Natural killer cell treated with Interleukin-12 subunit alpha and Interleukin-12 subunit beta and Interleukin-15 and Interleukin-18, amount 100 ng/mL, for 72 hours (primary cell): ENCODE results near the gene FBXL15. TPM values are rescaled to one million over a fixed set of nuclear protein-coding genes. Genes with fewer than 3 reads are reported as not detected.
A peak's percentile ranks its signal among the peaks of the same experiment; 100 is the strongest.

Source experiments
- ATAC-seq, 2 donors: fragments of 150-1000 bp; cut with Tn5 transposase in 1 of 2; sonication (Bioruptor Pico), chemical (Tn5 transposase) in 1 of 2; 2 replicates each; pipeline ENCODE4 v1.10.0; 2021
- DNase-seq: peaks from one replicate; pipeline ENCODE4 v3.0.0; 2022; ENCODE audit warnings: low spot score
- H3K27ac Mint-ChIP-seq, 2 donors: 1 replicate in 1 of 2; 2 replicates in 1 of 2; pipeline ENCODE4 v1.8.0; 2022; ENCODE audit warnings: mixed read lengths in 2 of 2, mild to moderate bottlenecking in 1 of 2, moderate library complexity in 1 of 2
- H3K27me3 Mint-ChIP-seq, 2 donors: 1 replicate in 1 of 2; 2 replicates in 1 of 2; pipeline ENCODE4 v1.8.0; 2022; ENCODE audit warnings: mixed read lengths in 2 of 2
- H3K36me3 Mint-ChIP-seq: one replicate; pipeline ENCODE4 v1.8.0; 2022; ENCODE audit warnings: mixed read lengths
- H3K4me1 Mint-ChIP-seq, 2 donors: 1 replicate in 1 of 2; 2 replicates in 1 of 2; pipeline ENCODE4 v1.8.0; 2022; ENCODE audit warnings: low read depth in 2 of 2, mixed read lengths in 2 of 2, mild to moderate bottlenecking in 1 of 2
- H3K4me3 Mint-ChIP-seq: one replicate; pipeline ENCODE4 v1.8.0; 2022; ENCODE audit warnings: mixed read lengths
- H3K9me3 Mint-ChIP-seq: 2 replicates; pipeline ENCODE4 v1.8.0; 2022; ENCODE audit warnings: mixed read lengths
- total RNA-seq, 2 donors: library from RNA; stranded (reverse); gene quantifications; one replicate each; pipeline ENCODE4 v1.2.3, GENCODE V29; 2022

The FBXL15 gene
- total RNA-seq, 2 donors from 2014 or later, result 22.0 to 23.7 TPM

- H3K27me3 Mint-ChIP-seq, result peaks cover 32 to 33% of the 10 kb centered on the region in 2 donors
- peaks cover 5% of the 10 kb centered on the region for H3K36me3 Mint-ChIP-seq
- H3K4me1 Mint-ChIP-seq, result peaks cover 28 to 40% of the 10 kb centered on the region in 2 donors
- DNase-seq (no peak), ATAC-seq (no peak)
- H3K4me3 Mint-ChIP-seq, result peak overlapping the region; percentile 84
- no peaks in the 10 kb centered on the region for H3K9me3 Mint-ChIP-seq
- peak overlapping the region in 1 of 2 donors; percentile 32 for H3K27ac Mint-ChIP-seq
Measured at GRCh38 chr10:102410429-102411073, 10.1 kb upstream of the FBXL15 start.

GRCh38 chr10:102411341-102412255, 9.0 kb upstream of the FBXL15 start:
- no peak for DNase-seq
- H3K4me3 Mint-ChIP-seq, result peak overlapping the region; percentile 48
- H3K27me3 Mint-ChIP-seq, result peaks cover 38 to 41% of the 10 kb centered on the region in 2 donors
- peaks cover 5% of the 10 kb centered on the region for H3K36me3 Mint-ChIP-seq
- H3K4me1 Mint-ChIP-seq, result peaks cover 22 to 32% of the 10 kb centered on the region in 2 donors
- H3K9me3 Mint-ChIP-seq, result no peaks in the 10 kb centered on the region
- ATAC-seq, result no peak
- peak overlapping the region; percentile 12 to 32 for H3K27ac Mint-ChIP-seq

GRCh38 chr10:102412293-102412692, 8.3 kb upstream of the FBXL15 start:
- Mint-ChIP-seq H3K36me3 (peaks cover 5% of the 10 kb centered on the region), H3K9me3 (no peaks in the 10 kb centered on the region), H3K27me3 (peaks cover 42 to 44% of the 10 kb centered on the region in 2 donors), H3K4me1 (peaks cover 22 to 28% of the 10 kb centered on the region in 2 donors), H3K4me3 (no peak overlapping the region), H3K27ac (no peak overlapping the region)
- ATAC-seq, result no peak
- DNase-seq, result no peak

- no peak for DNase-seq
- Mint-ChIP-seq H3K9me3 (no peaks in the 10 kb centered on the region), H3K4me1 (peaks cover 20 to 23% of the 10 kb centered on the region in 2 donors), H3K27me3 (peaks cover 46 to 51% of the 10 kb centered on the region in 2 donors), H3K4me3 (no peak overlapping the region), H3K36me3 (peaks cover 5% of the 10 kb centered on the region), H3K27ac (no peak overlapping the region)
- ATAC-seq, result peak in 1 of 2 donors; percentile 29
Measured at GRCh38 chr10:102413053-102413705, 7.5 kb upstream of the FBXL15 start.

- Mint-ChIP-seq H3K36me3 (peaks cover 5% of the 10 kb centered on the region), H3K27me3 (peaks cover 43 to 49% of the 10 kb centered on the region in 2 donors), H3K9me3 (no peaks in the 10 kb centered on the region), H3K4me1 (peaks cover 17 to 21% of the 10 kb centered on the region in 2 donors), H3K27ac (no peak overlapping the region), H3K4me3 (no peak overlapping the region)
- no peak for DNase-seq
- no peak for ATAC-seq
Measured at GRCh38 chr10:102413806-102414561, 6.7 kb upstream of the FBXL15 start.

GRCh38 chr10:102414749-102415148, 5.9 kb upstream of the FBXL15 start:
- Mint-ChIP-seq H3K27me3 (peaks cover 40 to 43% of the 10 kb centered on the region in 2 donors), H3K4me3 (no peak overlapping the region), H3K36me3 (peaks cover 1% of the 10 kb centered on the region), H3K27ac (no peak overlapping the region), H3K4me1 (peaks cover 12 to 25% of the 10 kb centered on the region in 2 donors), H3K9me3 (no peaks in the 10 kb centered on the region)
- no peak for DNase-seq
- no peak for ATAC-seq

- Mint-ChIP-seq H3K27ac (no peak overlapping the region), H3K27me3 (peaks cover 32 to 33% of the 10 kb centered on the region in 2 donors)
- DNase-seq, result no peak
Measured at GRCh38 chr10:102416283-102416682, 4.4 kb upstream of the FBXL15 start.

GRCh38 chr10:102416695-102417094, 3.9 kb upstream of the FBXL15 start:
- DNase-seq (no peak), ATAC-seq (no peak)
- Mint-ChIP-seq H3K9me3 (no peaks in the 10 kb centered on the region), H3K36me3 (no peaks in the 10 kb centered on the region), H3K4me1 (peaks cover 7 to 24% of the 10 kb centered on the region in 2 donors), H3K27ac (no peak overlapping the region), H3K4me3 (no peak overlapping the region), H3K27me3 (peaks cover 28 to 29% of the 10 kb centered on the region in 2 donors)

More at GRCh38 chr10:102416283-102416682, 4.4 kb upstream of the FBXL15 start:
- Mint-ChIP-seq H3K36me3 (no peaks in the 10 kb centered on the region), H3K4me1 (peaks cover 10 to 26% of the 10 kb centered on the region in 2 donors), H3K9me3 (no peaks in the 10 kb centered on the region), H3K4me3 (no peak overlapping the region)
- no peak for ATAC-seq

- ATAC-seq, result no peak
- Mint-ChIP-seq H3K36me3 (no peaks in the 10 kb centered on the region), H3K4me3 (peak within 1 kb of the TSS; percentile 98)
Measured at GRCh38 chr10:102418622-102419268, 1.9 kb upstream of the FBXL15 start, which contains the start of gene PSD. Gene PSD (minus strand): TSS chr10:102418785. CDS start chr10:102417038, 1,747 bp downstream.

GRCh38 chr10:102419269-102420180, 1.1 kb upstream of the FBXL15 start:
- Mint-ChIP-seq H3K36me3 (no peaks in the 10 kb centered on the region), H3K27me3 (peaks cover 17 to 24% of the 10 kb centered on the region in 2 donors), H3K4me1 (peaks cover 12 to 24% of the 10 kb centered on the region in 2 donors), H3K4me3 (peak overlapping the region; percentile 98), H3K9me3 (no peaks in the 10 kb centered on the region), H3K27ac (peak overlapping the region; percentile 91 to 99)
- ATAC-seq (peak in 1 of 2 donors; percentile 26), DNase-seq (no peak)

More at GRCh38 chr10:102418622-102419268, 1.9 kb upstream of the FBXL15 start, which contains the start of gene PSD:
- Mint-ChIP-seq H3K27me3 (peaks cover 22 to 24% of the 10 kb centered on the region in 2 donors), H3K4me1 (peaks cover 12 to 24% of the 10 kb centered on the region in 2 donors), H3K9me3 (no peaks in the 10 kb centered on the region), H3K27ac (peak within 1 kb of the TSS in 1 of 2 donors; percentile 91)
- no peak for DNase-seq

GRCh38 chr10:102420181-102420713, 389 bp upstream of the FBXL15 start:
- H3K4me3 Mint-ChIP-seq, result peak overlapping the region; percentile 98
- DNase-seq (no peak), ATAC-seq (no peak)
- H3K9me3 Mint-ChIP-seq, result no peaks in the 10 kb centered on the region
- peaks cover 15 to 24% of the 10 kb centered on the region in 2 donors for H3K27me3 Mint-ChIP-seq
- H3K36me3 Mint-ChIP-seq, result no peaks in the 10 kb centered on the region
- H3K27ac Mint-ChIP-seq, result peak overlapping the region; percentile 91 to 99
- H3K4me1 Mint-ChIP-seq, result peaks cover 12 to 24% of the 10 kb centered on the region in 2 donors

GRCh38 chr10:102421507-102421756, 796 bp downstream of the FBXL15 start:
- no peak for DNase-seq
- Mint-ChIP-seq H3K4me1 (peaks cover 20 to 31% of the 10 kb centered on the region in 2 donors), H3K27ac (peak overlapping the region; percentile 91 to 99), H3K36me3 (no peaks in the 10 kb centered on the region), H3K4me3 (peak overlapping the region; percentile 98), H3K9me3 (no peaks in the 10 kb centered on the region), H3K27me3 (peaks cover 9 to 15% of the 10 kb centered on the region in 2 donors)
- no peak for ATAC-seq
